BLaER1 (cell line): ENCODE data around the gene ALX4.

Source experiments
- H3K27ac ChIP-seq: shearing (Covaris generic); formaldehyde crosslinking; 2 replicates; pipeline ENCODE4 v1.8.1; 2022
- H3K27me3 ChIP-seq: shearing (Covaris generic); formaldehyde crosslinking; 2 replicates; pipeline ENCODE4 v1.8.1; 2022
- H3K36me3 ChIP-seq: shearing (Covaris generic); formaldehyde crosslinking; 2 replicates; pipeline ENCODE4 v1.8.1; 2022
- H3K4me1 ChIP-seq: shearing (Covaris generic); formaldehyde crosslinking; 2 replicates; pipeline ENCODE4 v1.8.1; 2022
- H3K4me2 ChIP-seq: shearing (Covaris generic); formaldehyde crosslinking; 2 replicates; pipeline ENCODE4 v1.8.1; 2022
- H3K4me3 ChIP-seq: shearing (Covaris generic); formaldehyde crosslinking; 2 replicates; pipeline ENCODE4 v1.8.1; 2022
- H3K9ac ChIP-seq: shearing (Covaris generic); formaldehyde crosslinking; 2 replicates; pipeline ENCODE4 v1.8.1; 2022
- H3K9me3 ChIP-seq: shearing (Covaris generic); formaldehyde crosslinking; 2 replicates; pipeline ENCODE4 v1.8.1; 2022
- H4K20me1 ChIP-seq: shearing (Covaris generic); formaldehyde crosslinking; 2 replicates; pipeline ENCODE4 v1.8.1; 2022
- Cebpa-rat ChIP-seq: shearing (Covaris generic); IDR thresholded peaks from 2 replicates; pipeline ENCODE4 v1.8.1; 2022

The ALX4 gene

GRCh38 chr11:44338026-44338425 is 28.1 kb upstream of the ALX4 start:
- Histone ChIP-seq H3K27me3 (peaks cover 55% of the 10 kb centered on the region), H3K4me3 (no peak overlapping the region), H3K4me1 (no peaks in the 10 kb centered on the region), H3K27ac (no peak overlapping the region), H3K36me3 (no peaks in the 10 kb centered on the region), H4K20me1 (no peaks in the 10 kb centered on the region), H3K9me3 (no peaks in the 10 kb centered on the region), H3K4me2 (no peak overlapping the region), H3K9ac (no peak overlapping the region)
- TF ChIP-seq Cebpa-rat = no peak

GRCh38 chr11:44335919-44336318 is 26.0 kb upstream of the ALX4 start:
- no peaks in the 10 kb centered on the region for H4K20me1 ChIP-seq
- H3K9me3 ChIP-seq = no peaks in the 10 kb centered on the region
- H3K27me3 ChIP-seq = peaks cover 55% of the 10 kb centered on the region
- no peak overlapping the region for H3K27ac ChIP-seq
- TF ChIP-seq Cebpa-rat = no peak
- H3K36me3 ChIP-seq = no peaks in the 10 kb centered on the region
- H3K4me2 ChIP-seq = no peak overlapping the region
- no peak overlapping the region for H3K9ac ChIP-seq
- H3K4me3 ChIP-seq = no peak overlapping the region
- no peaks in the 10 kb centered on the region for H3K4me1 ChIP-seq

GRCh38 chr11:44335052-44335760 is 25.3 kb upstream of the ALX4 start:
- no peak overlapping the region for H3K9ac ChIP-seq
- H3K4me3 ChIP-seq = no peak overlapping the region
- H3K4me1 ChIP-seq = no peaks in the 10 kb centered on the region
- H3K27ac ChIP-seq = no peak overlapping the region
- no peak for TF ChIP-seq Cebpa-rat
- H4K20me1 ChIP-seq = no peaks in the 10 kb centered on the region
- peaks cover 55% of the 10 kb centered on the region for H3K27me3 ChIP-seq
- no peaks in the 10 kb centered on the region for H3K36me3 ChIP-seq
- no peaks in the 10 kb centered on the region for H3K9me3 ChIP-seq
- no peak overlapping the region for H3K4me2 ChIP-seq

GRCh38 chr11:44334356-44335004 is 24.5 kb upstream of the ALX4 start:
- no peak overlapping the region for H3K4me2 ChIP-seq
- peaks cover 52% of the 10 kb centered on the region for H3K27me3 ChIP-seq
- no peak for TF ChIP-seq Cebpa-rat
- H3K36me3 ChIP-seq = no peaks in the 10 kb centered on the region
- no peaks in the 10 kb centered on the region for H3K9me3 ChIP-seq
- no peak overlapping the region for H3K27ac ChIP-seq
- H3K9ac ChIP-seq = no peak overlapping the region
- H3K4me1 ChIP-seq = no peaks in the 10 kb centered on the region
- no peak overlapping the region for H3K4me3 ChIP-seq
- H4K20me1 ChIP-seq = no peaks in the 10 kb centered on the region

DNA sequence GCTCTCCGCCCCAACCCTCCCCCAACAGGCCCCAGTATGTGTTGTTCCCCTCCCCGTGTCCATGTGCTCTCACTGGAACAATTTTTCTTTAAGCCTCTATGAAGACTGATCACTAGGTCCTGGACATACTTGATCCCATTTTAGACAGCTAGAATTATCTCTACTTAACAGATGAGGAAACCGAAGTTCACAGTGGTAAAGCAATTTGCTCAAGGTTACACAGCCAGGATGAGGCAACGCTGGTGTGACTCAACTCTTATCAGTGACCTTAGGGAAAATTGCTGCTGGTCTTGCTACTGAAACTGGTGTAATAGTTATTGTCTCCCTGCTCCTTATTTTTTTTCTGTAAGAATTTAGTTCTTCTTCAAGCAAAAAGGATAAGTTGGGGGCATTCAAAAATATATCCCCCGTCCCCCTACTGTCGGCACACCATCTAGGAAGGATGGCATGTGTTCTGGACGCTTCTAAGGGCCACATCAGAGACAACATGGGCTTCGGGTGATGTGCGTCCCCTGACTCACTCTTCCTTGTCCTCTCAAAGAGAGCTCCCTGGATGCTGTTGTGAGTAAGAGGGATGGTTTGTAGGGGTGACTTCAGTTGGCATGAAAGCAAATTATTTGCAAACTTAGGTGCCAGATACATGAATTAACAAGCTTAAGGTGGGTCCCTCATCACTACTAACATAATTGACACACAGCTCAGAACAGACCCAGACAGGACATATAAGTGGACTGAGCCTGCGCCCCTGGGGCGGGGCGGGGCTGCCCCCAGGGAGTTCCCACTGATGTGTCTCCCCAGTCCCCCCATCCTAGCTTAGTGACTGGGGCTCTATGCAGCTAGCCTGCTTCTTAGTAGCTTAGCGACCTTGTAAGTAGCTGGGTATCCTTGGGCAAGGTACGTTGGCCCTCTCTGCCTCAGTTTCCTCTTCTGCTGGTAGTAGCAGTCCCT is 23.6 kb upstream of the ALX4 start:
- no peak for TF ChIP-seq Cebpa-rat
- no peaks in the 10 kb centered on the region for H3K36me3 ChIP-seq
- no peaks in the 10 kb centered on the region for H3K4me1 ChIP-seq
- H3K27ac ChIP-seq = no peak overlapping the region
- no peak overlapping the region for H3K4me2 ChIP-seq
- no peak overlapping the region for H3K9ac ChIP-seq
- H3K27me3 ChIP-seq = peaks cover 44% of the 10 kb centered on the region
- H4K20me1 ChIP-seq = no peaks in the 10 kb centered on the region
- no peak overlapping the region for H3K4me3 ChIP-seq
- no peaks in the 10 kb centered on the region for H3K9me3 ChIP-seq

GRCh38 chr11:44332665-44333064 is 22.7 kb upstream of the ALX4 start:
- no peaks in the 10 kb centered on the region for H3K9me3 ChIP-seq
- H4K20me1 ChIP-seq = no peaks in the 10 kb centered on the region
- H3K36me3 ChIP-seq = no peaks in the 10 kb centered on the region
- H3K27me3 ChIP-seq = peaks cover 35% of the 10 kb centered on the region
- H3K4me3 ChIP-seq = no peak overlapping the region
- no peak for TF ChIP-seq Cebpa-rat
- H3K4me2 ChIP-seq = no peak overlapping the region
- no peak overlapping the region for H3K27ac ChIP-seq
- H3K9ac ChIP-seq = no peak overlapping the region
- H3K4me1 ChIP-seq = no peaks in the 10 kb centered on the region

DNA sequence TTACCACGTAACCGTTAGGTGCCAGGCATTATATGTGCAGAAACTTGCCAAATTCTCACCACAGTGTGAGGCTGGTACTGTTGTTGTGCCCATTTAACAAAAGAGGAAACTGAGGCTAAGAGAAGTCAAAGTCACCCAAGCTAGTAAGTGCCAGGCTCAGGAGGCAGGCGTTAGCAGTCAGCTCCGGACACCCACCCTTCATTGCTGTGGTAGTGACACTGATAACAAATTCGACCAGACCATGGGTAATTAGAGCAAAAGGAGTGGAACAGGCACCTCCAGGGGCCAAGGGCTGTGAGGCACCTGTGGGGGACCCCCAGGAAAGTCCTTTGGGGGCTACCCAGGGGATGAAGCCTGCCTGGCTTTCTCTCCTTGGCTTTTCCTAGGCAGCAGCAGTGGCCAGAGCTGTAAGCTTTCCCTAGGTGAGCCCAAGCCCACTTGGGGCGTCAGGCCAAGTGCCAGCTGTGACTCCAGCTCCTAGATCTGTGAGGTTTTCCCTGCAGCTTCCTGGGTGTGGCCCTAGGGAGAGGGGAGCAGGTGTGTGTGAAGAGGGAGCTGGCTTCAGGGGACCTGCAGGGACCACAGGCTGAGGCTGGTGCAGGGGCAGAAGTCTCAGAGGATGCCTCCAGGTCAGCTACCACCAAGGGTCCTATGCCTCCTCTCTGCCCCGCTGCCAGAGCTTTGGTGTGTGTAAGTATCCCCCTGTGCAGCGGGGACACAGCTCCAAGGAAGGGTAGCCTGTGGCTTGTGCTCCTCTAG is 19.7 kb upstream of the ALX4 start:
- H3K4me3 ChIP-seq = no peak overlapping the region
- H3K4me1 ChIP-seq = no peaks in the 10 kb centered on the region
- H3K4me2 ChIP-seq = no peak overlapping the region
- no peak overlapping the region for H3K9ac ChIP-seq
- peaks cover 13% of the 10 kb centered on the region for H3K27me3 ChIP-seq
- no peak overlapping the region for H3K27ac ChIP-seq
- no peaks in the 10 kb centered on the region for H3K9me3 ChIP-seq
- no peaks in the 10 kb centered on the region for H3K36me3 ChIP-seq
- H4K20me1 ChIP-seq = no peaks in the 10 kb centered on the region; the same call in 1 of the 2 replicates
- no peak for TF ChIP-seq Cebpa-rat

DNA sequence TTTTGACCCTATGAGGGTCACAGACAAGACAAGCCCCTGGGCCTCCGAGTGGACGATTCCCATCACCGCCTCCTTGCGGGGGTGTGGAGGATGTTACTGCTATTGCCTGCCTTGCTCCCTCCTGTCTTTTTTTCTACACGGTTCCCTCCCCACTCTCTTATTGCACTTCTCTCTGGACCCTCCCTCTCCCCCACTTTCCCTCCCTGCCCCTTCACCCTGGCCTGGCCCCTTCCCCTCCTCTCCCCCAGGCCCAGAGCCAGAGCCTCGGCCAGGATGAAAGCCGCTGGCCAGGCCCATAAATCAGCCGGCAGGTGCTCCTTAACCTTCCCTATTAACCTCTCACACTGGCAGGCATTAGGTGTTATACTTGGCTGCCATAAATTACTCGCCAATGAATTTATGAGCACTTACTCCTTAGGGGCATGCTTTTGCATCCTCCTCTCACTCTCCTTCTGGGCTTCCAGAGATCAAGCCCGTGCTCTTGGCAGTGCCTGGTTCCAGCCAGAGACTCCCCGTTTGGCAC is 18.3 kb upstream of the ALX4 start:
- H3K27me3 ChIP-seq = peaks cover 23% of the 10 kb centered on the region
- no peak overlapping the region for H3K27ac ChIP-seq
- TF ChIP-seq Cebpa-rat = no peak
- no peak overlapping the region for H3K9ac ChIP-seq
- no peak overlapping the region for H3K4me3 ChIP-seq
- H3K9me3 ChIP-seq = no peaks in the 10 kb centered on the region
- no peaks in the 10 kb centered on the region for H3K4me1 ChIP-seq
- no peaks in the 10 kb centered on the region; the same call in 1 of the 2 replicates for H4K20me1 ChIP-seq
- H3K4me2 ChIP-seq = no peak overlapping the region
- no peaks in the 10 kb centered on the region for H3K36me3 ChIP-seq

DNA sequence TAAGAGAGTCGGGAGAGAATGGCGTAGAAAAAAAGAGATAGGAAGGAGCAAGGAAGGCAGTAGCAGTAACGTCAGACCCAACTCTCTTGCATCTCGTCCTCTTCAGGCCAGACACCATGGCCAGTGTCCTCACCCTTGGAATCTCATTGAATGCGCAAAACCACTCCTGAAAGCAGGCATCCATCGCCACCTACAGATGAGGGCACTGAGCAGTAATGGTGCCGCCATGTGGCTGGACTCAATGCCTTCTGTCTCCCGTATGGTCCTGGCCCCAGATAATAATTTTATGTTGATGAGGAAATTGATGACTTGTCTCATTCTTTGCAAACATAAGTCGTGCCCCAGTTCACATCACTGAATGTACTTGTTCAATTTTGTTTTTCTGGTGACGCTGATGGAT is 17.8 kb upstream of the ALX4 start:
- Histone ChIP-seq H3K9me3 (no peaks in the 10 kb centered on the region), H4K20me1 (no peaks in the 10 kb centered on the region; the same call in 1 of the 2 replicates), H3K27me3 (peaks cover 28% of the 10 kb centered on the region), H3K4me1 (no peaks in the 10 kb centered on the region), H3K4me3 (no peak overlapping the region), H3K36me3 (no peaks in the 10 kb centered on the region), H3K27ac (no peak overlapping the region), H3K4me2 (no peak overlapping the region), H3K9ac (no peak overlapping the region)
- TF ChIP-seq Cebpa-rat = no peak
